Ovary (tissue), 3 donors: ENCODE measurements around the gene HOXC12.

Experiments
- CTCF ChIP-seq, 3 donors: fragments of 450-650 bp in 2 of 3; fragments of 200-600 bp in 1 of 3; IDR thresholded peaks; one replicate each; pipeline versions ENCODE4 v1.5.1 to v1.8.0; 2016 to 2022; ENCODE audit warnings: antibody characterized with exemption in 3 of 3, mild to moderate bottlenecking in 1 of 3
- EP300 ChIP-seq: sonication (generic); formaldehyde crosslinking; IDR thresholded peaks from one replicate; pipeline ENCODE4 v1.6.1; 2017; ENCODE audit warnings: antibody characterized with exemption
- POLR2A ChIP-seq: fragments of 450-650 bp; IDR thresholded peaks from one replicate; pipeline ENCODE4 v1.6.1; 2017; ENCODE audit warnings: antibody characterized with exemption, mild to moderate bottlenecking, moderate library complexity
- donor health status: DM: no; HTN: no; CAD: no.

- TF ChIP-seq CTCF (IDR thresholded peaks at IDR 0.05) (no peak), POLR2A (no peak), EP300 (no peak)
Observed at GRCh38 chr12:53930591-53931255, 24.0 kb upstream of the HOXC12 start.
